H1 (cell line): Measurements from ENCODE around the gene SUCLG2. TPM values are rescaled to one million over a fixed set of nuclear protein-coding genes. Genes with fewer than 3 reads are reported as not detected.

ENCODE experiments used
- EGR1 ChIP-seq: IDR thresholded peaks from 2 replicates; pipeline ENCODE4 v1.6.1; 2011; ENCODE audit warnings: low read depth, low read length, borderline replicate concordance
- MAX ChIP-seq: IDR thresholded peaks from 2 replicates; pipeline ENCODE4 v1.6.1; 2012; ENCODE audit warnings: inconsistent platforms
- POLR2A ChIP-seq, 2 experiments: IDR thresholded peaks; 1 replicate in 1 of 2; 2 replicates in 1 of 2; pipeline ENCODE4 v1.6.1; 2011; ENCODE audit warnings: low read depth in 2 of 2, low read length in 2 of 2, mild to moderate bottlenecking in 2 of 2; ENCODE audit errors: control extremely low read depth in 1 of 2
- SIN3A ChIP-seq, 2 experiments: IDR thresholded peaks in 1 of 2; conservative IDR thresholded peaks in 1 of 2; 2 replicates each; pipeline ENCODE4 v1.6.1; 2011 to 2012; ENCODE audit warnings: low read length in 2 of 2, improper control_type of control experiment in 1 of 2, low read depth in 1 of 2, mild to moderate bottlenecking in 1 of 2
- YY1 ChIP-seq: IDR thresholded peaks from 2 replicates; pipeline ENCODE4 v1.6.1; 2011; ENCODE audit warnings: low read depth, mild to moderate bottlenecking, low read length
- polyA plus RNA-seq, 7 experiments: library from polyadenylated mRNA; depleted of rRNA in 3 of 7; stranded (reverse) in 5 of 7; unstranded in 2 of 7; fragments of >200 nt in 5 of 7; fragments of 200-250 nt in 2 of 7; gene quantifications; 1 replicate in 5 of 7; 2 replicates in 1 of 7; 4 replicates in 1 of 7; pipeline versions ENCODE4 v1.2.1 to v1.2.3, GENCODE V29; 2011 to 2013; ENCODE audit warnings: missing spikeins in 2 of 7, mixed read lengths in 2 of 7
- total RNA-seq: library from RNA; stranded (reverse); fragmentation: NEBNext Ultra II Directional; extraction: Animal tissue kit (Norgen Biotek cat#: 25700); gene quantifications from 2 replicates; pipeline ENCODE4 v1.2.1, GENCODE V29; 2021

Gene SUCLG2
- total and polyA plus RNA-seq, 2 of the 8 experiments (the other 6 are each of a cell fraction or from before 2014, with no cell fraction given) = 12.9 to 46.2 TPM

- TF ChIP-seq SIN3A (conservative IDR thresholded peaks at IDR 0.05 in 1 of 2, IDR thresholded peaks at IDR 0.05 in 1 of 2; ENCODE audit: low read depth in 1 of 2, low read length in 2 of 2) (no peak), MAX (no peak), POLR2A (IDR thresholded peaks at IDR 0.05; ENCODE audit: control extremely low read depth in 1 of 2, low read depth in 2 of 2, low read length in 2 of 2) (no peak), YY1 (no peak), EGR1 (no peak)
Observed at GRCh38 chr3:67402873-67403272, 251.5 kb downstream of the SUCLG2 start (continued).
